Measurements from ENCODE around the gene SIN3B. TPM values are rescaled to one million over a fixed set of nuclear protein-coding genes. Genes with fewer than 3 reads are reported as not detected.
"Not testable (repeated sequence)": the region's sequence is repeated elsewhere in the genome, so short reads cannot be mapped to it uniquely, and the experiment has no call there.

SIN3B gene
- total and polyA plus RNA-seq, 9 of the 15 experiments (the other 6 are each of a cell fraction or from before 2014, with no cell fraction given): 0.51 to 34.2 (median 14.3) TPM

DNA sequence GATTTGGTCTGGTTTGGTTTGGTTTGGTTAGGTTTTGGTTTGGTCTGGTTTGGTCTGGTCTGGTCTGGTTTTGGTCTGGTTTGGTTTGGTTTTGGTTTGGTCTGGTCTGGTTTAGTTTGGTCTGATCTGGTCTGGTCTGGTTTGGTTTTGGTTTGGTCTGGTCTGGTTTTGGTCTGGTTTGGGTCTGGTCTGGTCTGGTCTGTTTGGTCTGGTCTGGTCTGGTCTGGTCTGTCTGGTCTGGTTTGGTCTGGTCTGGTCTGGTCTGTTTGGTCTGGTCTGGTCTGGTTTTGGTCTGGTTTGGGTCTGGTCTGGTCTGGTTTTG is 45.7 kb downstream of the SIN3B start:
- H2AFZ ChIP-seq (ENCODE audit: low read depth, low read length); DNase-seq (ENCODE audit: extremely low read depth in 1 of 4, low spot score in 3 of 4); H3K4me2 ChIP-seq (ENCODE audit: insufficient read depth, low read length); H3K9me1 ChIP-seq (ENCODE audit: control insufficient read depth, insufficient read depth, low read length); BruUV-seq (replicated peaks); H3K9me3 ChIP-seq (replicated peaks; ENCODE audit: control insufficient read depth, insufficient read depth, low read depth, low read length); POLR2A ChIA-PET; H3K9ac ChIP-seq (ENCODE audit: insufficient read depth in 1 of 2, low read depth in 2 of 2, low read length in 2 of 2); H3K27me3 ChIP-seq (ENCODE audit: control insufficient read depth in 2 of 2, insufficient read depth in 2 of 2, low read length in 2 of 2); H3K4me3 ChIP-seq; in situ Hi-C loops (cut with MboI); CTCF ChIA-PET (ENCODE audit: low intra/inter-chr PET ratio); intact Hi-C loops (cut with micrococcal nuclease); ATAC-seq; FAIRE-seq; H4K20me1 ChIP-seq (replicated peaks; ENCODE audit: control insufficient read depth, insufficient read depth, low read length): not testable (repeated sequence)
- peaks cover 15% of the 10 kb centered on the region; the same call in 2 of the 3 replicates for H3K79me2 ChIP-seq (ENCODE audit: control insufficient read depth, insufficient read depth, low read length)
- H3K27ac ChIP-seq (ENCODE audit: extremely low read depth, low read depth, low read length): peak overlapping the region; percentile 28; the same call in 1 of the 3 replicates
- H3K4me1 ChIP-seq (replicated peaks in 1 of 2; ENCODE audit: control insufficient read depth in 2 of 2, insufficient read depth in 2 of 2, low read length in 2 of 2): peaks cover 0 to 17% of the 10 kb centered on the region in 2 experiments; a peak in 2 of 5 replicates
- TF ChIP-seq TRIM24 (IDR thresholded peaks at IDR 0.05) (peak; percentile 67 to 76; a peak in 2 of 4 replicates), ASH1L (IDR thresholded peaks at IDR 0.05; ENCODE audit: borderline replicate concordance, low read depth, partially characterized antibody) (peak; percentile 3)
- H3K36me3 ChIP-seq (ENCODE audit: control insufficient read depth, insufficient read depth, low read length): peaks cover 71% of the 10 kb centered on the region; the same call in 2 of the 3 replicates

- H3K27ac ChIP-seq (ENCODE audit: extremely low read depth, low read depth, low read length): no peak overlapping the region
- peaks cover 70% of the 10 kb centered on the region; the same call in 2 of the 3 replicates for H3K36me3 ChIP-seq (ENCODE audit: control insufficient read depth, insufficient read depth, low read length)
- H4K20me1 ChIP-seq (replicated peaks; ENCODE audit: control insufficient read depth, insufficient read depth, low read length): no peaks in the 10 kb centered on the region
- no peak overlapping the region for H3K9ac ChIP-seq (ENCODE audit: insufficient read depth in 1 of 2, low read depth in 2 of 2, low read length in 2 of 2)
- H3K9me1 ChIP-seq (ENCODE audit: control insufficient read depth, insufficient read depth, low read length): no peaks in the 10 kb centered on the region
- no peak overlapping the region for H3K4me2 ChIP-seq (ENCODE audit: insufficient read depth, low read length)
- ChIA-PET CTCF (ENCODE audit: low intra/inter-chr PET ratio) (no interaction called here), POLR2A (no interaction called here)
- FAIRE-seq (no peak), ATAC-seq (no peak), DNase-seq (ENCODE audit: extremely low read depth in 1 of 4, low spot score in 3 of 4) (no peak)
- 96% methylated on average over 30 of the region's 39 CpGs for WGBS (ENCODE audit: insufficient coverage, low coverage, missing lambda C conversion rate)
- no peak overlapping the region for H2AFZ ChIP-seq (ENCODE audit: low read depth, low read length)
- intact Hi-C loops (cut with micrococcal nuclease) (no loop called here), in situ Hi-C loops (cut with MboI) (no loop called here)
- H3K4me3 ChIP-seq: no peak overlapping the region
- peaks cover 6% of the 10 kb centered on the region for H3K9me3 ChIP-seq (replicated peaks; ENCODE audit: control insufficient read depth, insufficient read depth, low read depth, low read length)
- H3K27me3 ChIP-seq (ENCODE audit: control insufficient read depth in 2 of 2, insufficient read depth in 2 of 2, low read length in 2 of 2): no peaks in the 10 kb centered on the region
- no TSS peak for BruUV-seq (replicated peaks)
- H3K4me1 ChIP-seq (replicated peaks in 1 of 2; ENCODE audit: control insufficient read depth in 2 of 2, insufficient read depth in 2 of 2, low read length in 2 of 2): peaks cover 0 to 17% of the 10 kb centered on the region in 2 experiments; a peak in 2 of 5 replicates
- peaks cover 15% of the 10 kb centered on the region; the same call in 2 of the 3 replicates for H3K79me2 ChIP-seq (ENCODE audit: control insufficient read depth, insufficient read depth, low read length)
- TF ChIP-seq, protein P1, sequence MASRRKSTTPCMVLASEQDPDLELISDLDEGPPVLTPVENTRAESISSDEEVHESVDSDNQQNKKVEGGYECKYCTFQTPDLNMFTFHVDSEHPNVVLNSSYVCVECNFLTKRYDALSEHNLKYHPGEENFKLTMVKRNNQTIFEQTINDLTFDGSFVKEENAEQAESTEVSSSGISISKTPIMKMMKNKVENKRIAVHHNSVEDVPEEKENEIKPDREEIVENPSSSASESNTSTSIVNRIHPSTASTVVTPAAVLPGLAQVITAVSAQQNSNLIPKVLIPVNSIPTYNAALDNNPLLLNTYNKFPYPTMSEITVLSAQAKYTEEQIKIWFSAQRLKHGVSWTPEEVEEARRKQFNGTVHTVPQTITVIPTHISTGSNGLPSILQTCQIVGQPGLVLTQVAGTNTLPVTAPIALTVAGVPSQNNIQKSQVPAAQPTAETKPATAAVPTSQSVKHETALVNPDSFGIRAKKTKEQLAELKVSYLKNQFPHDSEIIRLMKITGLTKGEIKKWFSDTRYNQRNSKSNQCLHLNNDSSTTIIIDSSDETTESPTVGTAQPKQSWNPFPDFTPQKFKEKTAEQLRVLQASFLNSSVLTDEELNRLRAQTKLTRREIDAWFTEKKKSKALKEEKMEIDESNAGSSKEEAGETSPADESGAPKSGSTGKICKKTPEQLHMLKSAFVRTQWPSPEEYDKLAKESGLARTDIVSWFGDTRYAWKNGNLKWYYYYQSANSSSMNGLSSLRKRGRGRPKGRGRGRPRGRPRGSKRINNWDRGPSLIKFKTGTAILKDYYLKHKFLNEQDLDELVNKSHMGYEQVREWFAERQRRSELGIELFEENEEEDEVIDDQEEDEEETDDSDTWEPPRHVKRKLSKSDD (conservative IDR thresholded peaks at IDR 0.05; ENCODE audit: low read length): no peak
- TF ChIP-seq TSC22D4 (tag; IDR thresholded peaks at IDR 0.05): no peak
- TF ChIP-seq THRA (IDR thresholded peaks at IDR 0.05): no peak
- TF ChIP-seq POLR2G (IDR thresholded peaks at IDR 0.05; ENCODE audit: low read depth, low read length): 0 out of 2 replicates have a peak, but pooled peaks have one; percentile 16
- peak; percentile 26; the same call in 1 of the 2 replicates for TF ChIP-seq MAX (CRISPR knock-in tag; IDR thresholded peaks at IDR 0.05)
- TF ChIP-seq SNIP1 (IDR thresholded peaks at IDR 0.05; ENCODE audit: low read depth): no peak
- no peak for TF ChIP-seq NEUROD1 (IDR thresholded peaks at IDR 0.05; ENCODE audit: borderline replicate concordance, low read depth, low read length, partially characterized antibody)
- TF ChIP-seq MXI1 (IDR thresholded peaks at IDR 0.05; ENCODE audit: low read depth, low read length): no peak
Measured at GRCh38 chr19:16875584-16876555, 46.7 kb downstream of the SIN3B start.
